ENCODE measurements around the gene TMEM72. TPM values are rescaled to one million over a fixed set of nuclear protein-coding genes. Genes with fewer than 3 reads are reported as not detected.
A peak's percentile ranks its signal among the peaks of the same experiment; 100 is the strongest.

TMEM72 gene
- total and polyA plus RNA-seq, 3 donors from 2014 or later, result 1.5 to 8.7 (median 3.0) TPM

DNA sequence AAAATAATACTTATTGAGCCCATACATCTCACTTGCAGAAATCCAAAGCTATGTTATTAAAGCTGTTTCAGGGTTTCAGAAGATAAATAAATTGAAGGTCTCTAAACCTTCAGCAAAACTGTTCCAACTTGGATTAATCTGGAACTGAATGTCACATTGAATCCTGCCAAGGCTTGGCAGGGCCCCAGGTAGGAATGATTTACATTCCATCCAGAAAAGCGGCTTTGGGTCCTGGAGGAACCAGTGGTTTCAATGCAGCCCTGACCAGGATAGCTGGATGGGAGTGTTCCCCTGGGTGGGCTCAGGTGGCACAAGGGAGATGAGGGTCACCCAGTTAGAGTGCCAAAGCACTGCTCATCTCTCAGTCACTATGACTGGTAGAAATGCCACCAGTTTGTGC, 37.0 kb upstream of the TMEM72 start:
- no peaks in the 10 kb centered on the region for H3K9me3 ChIP-seq
- intact Hi-C loops (cut with DNase I; ENCODE audit: low total_unique reads), result no loop called here
- H3K27me3 ChIP-seq, result no peaks in the 10 kb centered on the region
- peak; percentile 52 for DNase-seq
- TF ChIP-seq, protein P1, sequence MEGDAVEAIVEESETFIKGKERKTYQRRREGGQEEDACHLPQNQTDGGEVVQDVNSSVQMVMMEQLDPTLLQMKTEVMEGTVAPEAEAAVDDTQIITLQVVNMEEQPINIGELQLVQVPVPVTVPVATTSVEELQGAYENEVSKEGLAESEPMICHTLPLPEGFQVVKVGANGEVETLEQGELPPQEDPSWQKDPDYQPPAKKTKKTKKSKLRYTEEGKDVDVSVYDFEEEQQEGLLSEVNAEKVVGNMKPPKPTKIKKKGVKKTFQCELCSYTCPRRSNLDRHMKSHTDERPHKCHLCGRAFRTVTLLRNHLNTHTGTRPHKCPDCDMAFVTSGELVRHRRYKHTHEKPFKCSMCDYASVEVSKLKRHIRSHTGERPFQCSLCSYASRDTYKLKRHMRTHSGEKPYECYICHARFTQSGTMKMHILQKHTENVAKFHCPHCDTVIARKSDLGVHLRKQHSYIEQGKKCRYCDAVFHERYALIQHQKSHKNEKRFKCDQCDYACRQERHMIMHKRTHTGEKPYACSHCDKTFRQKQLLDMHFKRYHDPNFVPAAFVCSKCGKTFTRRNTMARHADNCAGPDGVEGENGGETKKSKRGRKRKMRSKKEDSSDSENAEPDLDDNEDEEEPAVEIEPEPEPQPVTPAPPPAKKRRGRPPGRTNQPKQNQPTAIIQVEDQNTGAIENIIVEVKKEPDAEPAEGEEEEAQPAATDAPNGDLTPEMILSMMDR (IDR thresholded peaks at IDR 0.05), result no peak
- TF ChIP-seq POLR2A (IDR thresholded peaks at IDR 0.05), result no peak
- peak overlapping the region in 1 of 2 donors; percentile 7 for H3K27ac ChIP-seq
- H3K4me1 ChIP-seq, result peaks cover 8% of the 10 kb centered on the region
- H3K36me3 ChIP-seq (ENCODE audit: low read depth, missing control alignments), result no peaks in the 10 kb centered on the region
- H3K4me3 ChIP-seq, result no peak overlapping the region
- 36 to 41% methylated on average over 1 of the region's 1 CpG for WGBS, 2 donors

DNA sequence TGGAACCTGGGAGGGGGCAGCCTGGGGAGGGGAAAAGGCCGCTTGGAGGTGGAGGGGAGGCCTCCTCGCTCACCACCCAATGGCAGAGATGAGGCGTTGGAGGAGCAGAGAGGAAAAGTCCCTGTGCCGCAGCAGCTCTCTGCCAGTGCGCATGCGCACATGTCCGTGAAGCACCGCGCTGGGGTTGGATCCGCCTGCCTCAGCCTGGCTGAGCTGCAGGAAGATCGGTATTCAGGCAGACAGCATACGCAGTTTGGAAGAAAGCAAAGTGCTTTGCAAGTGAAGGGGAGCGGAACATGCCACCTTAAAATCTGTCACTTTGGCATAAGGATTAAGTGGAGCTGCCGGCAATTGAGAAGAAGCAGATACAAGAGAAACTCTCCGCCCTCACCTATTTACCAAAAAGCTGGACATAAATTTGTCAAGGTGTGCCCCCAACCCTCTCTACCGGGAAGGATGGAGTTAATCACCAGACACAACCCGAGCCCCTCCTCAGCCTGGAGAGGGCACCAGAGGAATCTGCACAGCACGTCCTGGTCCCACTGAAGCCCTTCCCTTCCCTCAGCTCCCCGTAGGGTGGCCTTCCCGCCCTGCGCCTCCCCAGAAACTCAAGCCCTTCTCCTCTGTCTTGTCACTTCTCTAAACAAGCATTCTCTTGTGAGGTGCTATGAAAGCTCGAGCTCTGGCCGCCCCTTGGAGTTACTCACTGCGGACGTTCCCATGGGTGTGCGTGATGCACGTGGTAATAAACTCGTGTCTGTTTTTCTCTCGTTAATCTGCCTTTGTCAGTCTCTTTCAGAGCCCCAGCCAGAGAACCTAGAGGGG, 32.2 kb upstream of the TMEM72 start:
- 1% methylated on average over 14 to 29 of the region's 29 CpGs for WGBS, 2 donors
- TF ChIP-seq, protein P1 (IDR thresholded peaks at IDR 0.05), result no peak
- no peak for TF ChIP-seq POLR2A (IDR thresholded peaks at IDR 0.05)
- peaks cover 11% of the 10 kb centered on the region for H3K4me1 ChIP-seq

DNA sequence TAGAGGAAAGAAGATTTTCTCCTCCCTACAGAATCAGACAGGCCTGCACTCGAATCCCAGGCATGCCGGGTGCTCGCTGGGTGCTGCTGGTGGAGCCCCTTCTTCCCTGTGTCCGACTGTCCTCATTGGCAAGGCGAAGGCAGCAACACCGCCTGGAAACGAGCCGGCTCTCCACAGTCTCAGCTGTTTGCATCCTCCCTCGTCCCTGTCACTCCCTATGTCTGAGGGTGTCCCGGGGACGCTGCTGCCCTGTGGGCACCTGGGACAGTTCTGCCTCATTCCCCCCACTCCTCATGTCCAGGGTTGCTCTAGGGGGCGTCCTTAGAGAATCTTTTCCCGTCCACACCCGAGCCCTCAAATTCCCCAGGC, 31.6 kb upstream of the TMEM72 start:
- no peak for DNase-seq
- 18 to 28% methylated on average over 10 to 14 of the region's 14 CpGs for WGBS, 2 donors
- intact Hi-C loops (cut with DNase I; ENCODE audit: low total_unique reads), result no loop called here

More for the DNA sequence above, 32.2 kb upstream of the TMEM72 start:
- peak; percentile 90 for DNase-seq
- intact Hi-C loops (cut with DNase I; ENCODE audit: low total_unique reads), result no loop called here
- H3K36me3 ChIP-seq (ENCODE audit: low read depth, missing control alignments), result no peaks in the 10 kb centered on the region
- H3K27me3 ChIP-seq, result no peaks in the 10 kb centered on the region
- peak overlapping the region; percentile 61 to 65 for H3K27ac ChIP-seq
- peak overlapping the region; percentile 40 to 47 for H3K4me3 ChIP-seq
- no peaks in the 10 kb centered on the region for H3K9me3 ChIP-seq

DNA sequence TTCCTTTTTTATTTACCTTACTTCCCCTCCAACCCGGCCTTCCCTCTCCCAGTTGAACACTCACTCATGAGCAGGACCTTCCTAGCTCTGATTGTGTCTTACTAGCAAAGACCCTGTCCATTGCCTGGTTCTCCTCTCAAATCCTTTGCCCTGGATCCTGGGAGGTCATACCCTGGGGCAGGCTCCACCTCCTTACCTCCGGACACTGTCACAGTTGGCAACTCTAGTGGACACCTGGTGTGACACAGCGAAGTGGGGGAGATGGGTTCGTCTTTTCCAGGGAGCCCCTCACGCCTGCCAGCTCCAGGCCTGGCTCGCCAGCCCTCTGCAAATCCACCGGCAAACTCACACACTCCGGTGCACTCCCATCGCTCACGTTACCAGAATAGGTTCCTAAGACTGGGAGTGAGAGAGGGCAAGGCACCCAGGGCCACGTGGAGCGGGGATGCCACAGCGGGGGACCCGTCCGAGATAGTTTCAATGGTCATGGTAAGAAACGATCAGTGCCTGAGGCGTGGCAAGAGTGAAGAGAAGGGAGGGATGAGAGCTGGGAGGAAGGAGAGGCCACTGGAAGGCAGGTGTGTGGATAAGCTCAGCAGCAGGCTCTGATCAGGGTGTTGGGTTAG, 30.9 kb upstream of the TMEM72 start:
- Histone ChIP-seq H3K27ac (no peak overlapping the region), H3K36me3 (ENCODE audit: low read depth, missing control alignments) (no peaks in the 10 kb centered on the region), H3K27me3 (no peaks in the 10 kb centered on the region), H3K4me3 (no peak overlapping the region), H3K9me3 (no peaks in the 10 kb centered on the region), H3K4me1 (peaks cover 11% of the 10 kb centered on the region)
- intact Hi-C loops (cut with DNase I; ENCODE audit: low total_unique reads), result no loop called here
- 91 to 95% methylated on average over 17 of the region's 17 CpGs for WGBS, 2 donors
- TF ChIP-seq, protein P1 (IDR thresholded peaks at IDR 0.05), result no peak
- TF ChIP-seq POLR2A (IDR thresholded peaks at IDR 0.05), result no peak
- no peak for DNase-seq

More for the DNA sequence above, 31.6 kb upstream of the TMEM72 start:
- Histone ChIP-seq H3K4me1 (peaks cover 11% of the 10 kb centered on the region), H3K27ac (peak overlapping the region; percentile 61 to 65), H3K36me3 (ENCODE audit: low read depth, missing control alignments) (no peaks in the 10 kb centered on the region), H3K27me3 (no peaks in the 10 kb centered on the region), H3K9me3 (no peaks in the 10 kb centered on the region), H3K4me3 (peak overlapping the region in 1 of 2 donors; percentile 47)
- TF ChIP-seq, protein P1 (IDR thresholded peaks at IDR 0.05), result no peak
- no peak for TF ChIP-seq POLR2A (IDR thresholded peaks at IDR 0.05)

Measured in testis (tissue), 3 donors.